Hematopoietic multipotent progenitor cell treated with erythropoietin and hydrocortisone succinate and interleukin-3 and kit ligand, for 8 days (in vitro differentiated cells): ENCODE data around the gene C11orf87.

Experiments used
- DNase-seq: peaks from one replicate; pipeline ENCODE4 v3.0.0-alpha.2; 2015

Gene C11orf87

GRCh38 chr11:109443052-109443451, 21.1 kb downstream of the C11orf87 start:
- no peak for DNase-seq

GRCh38 chr11:109454857-109455256, 32.9 kb downstream of the C11orf87 start:
- DNase-seq: no peak
